NCI-H146 treated with DMSO at 0.1 percent for 48 hours (cell line): ENCODE results near the gene HACD3.
"Not testable (repeated sequence)": the region's sequence is repeated elsewhere in the genome, so short reads cannot be mapped to it uniquely, and the experiment has no call there.

ENCODE experiments used
- DNase-seq: peaks from one replicate; lab custom pipeline; 2025; ENCODE audit not compliant: unreplicated experiment; lab: John Stamatoyannopoulos, UW

HACD3 gene

GRCh38 chr15:65549288-65549687 is 19.0 kb downstream of the HACD3 start:
- DNase-seq = not testable (repeated sequence)

GRCh38 chr15:65550681-65551098 is 20.4 kb downstream of the HACD3 start:
- DNase-seq = no peak

GRCh38 chr15:65551183-65551582 is 20.9 kb downstream of the HACD3 start:
- no peak for DNase-seq

GRCh38 chr15:65552851-65553250 is 22.6 kb downstream of the HACD3 start:
- not testable (repeated sequence) for DNase-seq

- DNase-seq = no peak
Measured at GRCh38 chr15:65553691-65554090, 23.4 kb downstream of the HACD3 start.

GRCh38 chr15:65556622-65557021 is 26.4 kb downstream of the HACD3 start:
- DNase-seq = no peak

- no peak for DNase-seq
Measured at GRCh38 chr15:65558336-65558735, 28.1 kb downstream of the HACD3 start.

GRCh38 chr15:65558997-65559760 is 28.9 kb downstream of the HACD3 start:
- no peak for DNase-seq

GRCh38 chr15:65559941-65560340 is 29.7 kb downstream of the HACD3 start:
- no peak for DNase-seq

GRCh38 chr15:65561934-65562333 is 31.7 kb downstream of the HACD3 start:
- DNase-seq = no peak

- no peak for DNase-seq
Measured at GRCh38 chr15:65569728-65570127, 39.5 kb downstream of the HACD3 start.

- no peak for DNase-seq
Measured at GRCh38 chr15:65571971-65572370, 41.7 kb downstream of the HACD3 start.

GRCh38 chr15:65576664-65577063 is 46.4 kb downstream of the HACD3 start:
- no peak for DNase-seq

GRCh38 chr15:65577129-65577996 is 47.1 kb downstream of the HACD3 start:
- DNase-seq = no peak

- DNase-seq = no peak
Measured at GRCh38 chr15:65578904-65579728, 48.9 kb downstream of the HACD3 start.

GRCh38 chr15:65579762-65580161 is 49.5 kb downstream of the HACD3 start:
- no peak for DNase-seq

GRCh38 chr15:65580287-65580686 is 50.0 kb downstream of the HACD3 start:
- no peak for DNase-seq

GRCh38 chr15:65583701-65584100 is 53.4 kb downstream of the HACD3 start:
- no peak for DNase-seq

GRCh38 chr15:65584241-65584640 is 54.0 kb downstream of the HACD3 start:
- no peak for DNase-seq

GRCh38 chr15:65587094-65587493 is 56.8 kb downstream of the HACD3 start:
- no peak for DNase-seq

- DNase-seq = no peak
Measured at GRCh38 chr15:65595960-65596359, 65.7 kb downstream of the HACD3 start.
